Frontal cortex (tissue), 4 donors: Measurements from ENCODE around the gene HNRNPUL2. TPM values are rescaled to one million over a fixed set of nuclear protein-coding genes. Genes with fewer than 3 reads are reported as not detected.
A peak's percentile ranks its signal among the peaks of the same experiment; 100 is the strongest.
"Not testable (repeated sequence)": the region's sequence is repeated elsewhere in the genome, so short reads cannot be mapped to it uniquely, and the experiment has no call there.

ENCODE experiments used
- DNase-seq, 2 donors: peaks; one replicate each; pipeline ENCODE4 v3.0.0; 2012; ENCODE audit warnings: low spot score in 2 of 2
- FAIRE-seq: peaks from 2 replicates; lab custom pipeline; 2012; peaks lifted over from hg19 to GRCh38; lab: Jason Lieb, UNC
- total RNA-seq: library from RNA; depleted of rRNA; stranded (reverse); fragments of >200 nt; gene quantifications from one replicate; pipeline ENCODE4 v1.2.3, GENCODE V29; 2014
- donor health status: control.
- donor health status: control.
- donor health status: control.

The HNRNPUL2 gene
- 15.1 TPM for total RNA-seq

DNA sequence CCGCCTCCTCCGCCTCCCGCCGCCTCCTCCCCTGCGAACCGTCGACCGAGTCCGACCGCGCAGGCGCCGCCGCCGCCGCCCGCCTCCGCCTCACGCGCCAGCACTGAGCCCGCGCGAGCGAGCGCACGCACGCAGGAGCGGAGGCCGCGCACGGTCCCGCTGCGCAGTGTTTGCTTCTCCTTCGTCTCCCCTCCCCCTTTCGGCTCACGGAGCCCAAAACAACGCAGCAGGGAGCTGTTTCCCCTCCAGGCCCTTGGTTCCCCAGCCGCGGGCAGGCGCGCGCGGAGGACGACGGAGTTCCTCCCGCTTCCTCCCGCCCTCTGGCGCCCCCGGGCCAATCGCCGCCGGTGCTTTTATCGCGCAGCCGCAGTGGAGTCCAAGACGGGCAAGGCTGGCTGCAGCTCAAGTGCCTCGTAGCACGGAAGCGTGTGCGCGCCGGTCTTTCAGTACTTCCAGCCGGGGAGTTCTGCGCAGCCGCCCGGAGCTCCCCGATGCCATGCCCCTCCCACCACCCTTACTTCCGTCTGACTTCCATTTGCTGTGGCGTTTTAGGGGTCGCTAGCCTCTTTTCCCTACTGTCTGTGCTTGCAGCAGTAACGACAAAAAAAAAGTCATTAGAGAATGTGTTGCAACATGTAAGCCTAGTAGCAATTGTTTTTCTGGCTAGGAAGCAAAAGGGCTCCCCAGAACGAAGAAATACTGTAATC is at the start of gene HNRNPUL2:
Gene HNRNPUL2 (minus strand): TSS at position 293 of the 707 bp plus-strand sequence. CDS start 301 bp downstream, outside the sequence.
- FAIRE-seq (no peak), DNase-seq (peak; percentile 93 to 96)

DNA sequence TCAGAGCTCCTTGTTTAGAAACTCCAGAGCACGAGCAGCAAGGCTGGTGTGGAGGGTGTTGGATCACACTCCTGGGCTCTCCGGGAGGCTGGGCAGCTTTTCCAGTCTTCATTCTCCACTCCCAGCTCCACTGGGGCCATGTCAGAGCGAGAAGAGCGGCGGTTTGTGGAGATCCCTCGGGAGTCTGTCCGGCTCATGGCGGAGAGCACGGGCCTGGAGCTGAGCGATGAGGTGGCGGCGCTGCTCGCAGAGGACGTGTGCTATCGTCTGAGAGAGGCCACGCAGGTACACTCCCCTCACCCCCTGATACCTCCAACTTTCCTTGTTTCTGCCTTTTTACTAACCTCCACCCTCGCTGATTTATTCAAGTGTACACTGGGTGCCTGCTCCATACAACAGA is 48.4 kb upstream of the HNRNPUL2 start:
- DNase-seq (no peak), FAIRE-seq (no peak)

DNA sequence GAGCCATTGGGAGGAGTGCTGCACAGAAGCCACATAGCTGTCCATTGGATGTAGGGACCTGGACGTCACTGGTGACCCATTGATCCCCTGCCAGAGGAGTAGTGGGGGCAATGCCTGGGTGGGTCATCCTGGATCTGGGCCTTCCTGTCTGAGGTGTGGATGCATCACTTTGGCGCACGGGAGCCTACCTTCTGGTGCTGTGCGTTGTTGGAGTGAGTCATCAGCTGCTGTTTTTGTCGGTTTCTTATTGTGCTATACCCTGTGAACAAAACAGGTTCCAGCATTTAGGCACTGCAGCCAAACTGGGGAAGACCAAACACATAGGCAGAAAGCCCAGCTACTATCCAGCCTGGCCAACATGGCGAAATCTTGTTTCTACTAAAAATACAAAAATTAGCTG is 47.1 kb upstream of the HNRNPUL2 start:
- no peak for FAIRE-seq
- DNase-seq, result no peak

DNA sequence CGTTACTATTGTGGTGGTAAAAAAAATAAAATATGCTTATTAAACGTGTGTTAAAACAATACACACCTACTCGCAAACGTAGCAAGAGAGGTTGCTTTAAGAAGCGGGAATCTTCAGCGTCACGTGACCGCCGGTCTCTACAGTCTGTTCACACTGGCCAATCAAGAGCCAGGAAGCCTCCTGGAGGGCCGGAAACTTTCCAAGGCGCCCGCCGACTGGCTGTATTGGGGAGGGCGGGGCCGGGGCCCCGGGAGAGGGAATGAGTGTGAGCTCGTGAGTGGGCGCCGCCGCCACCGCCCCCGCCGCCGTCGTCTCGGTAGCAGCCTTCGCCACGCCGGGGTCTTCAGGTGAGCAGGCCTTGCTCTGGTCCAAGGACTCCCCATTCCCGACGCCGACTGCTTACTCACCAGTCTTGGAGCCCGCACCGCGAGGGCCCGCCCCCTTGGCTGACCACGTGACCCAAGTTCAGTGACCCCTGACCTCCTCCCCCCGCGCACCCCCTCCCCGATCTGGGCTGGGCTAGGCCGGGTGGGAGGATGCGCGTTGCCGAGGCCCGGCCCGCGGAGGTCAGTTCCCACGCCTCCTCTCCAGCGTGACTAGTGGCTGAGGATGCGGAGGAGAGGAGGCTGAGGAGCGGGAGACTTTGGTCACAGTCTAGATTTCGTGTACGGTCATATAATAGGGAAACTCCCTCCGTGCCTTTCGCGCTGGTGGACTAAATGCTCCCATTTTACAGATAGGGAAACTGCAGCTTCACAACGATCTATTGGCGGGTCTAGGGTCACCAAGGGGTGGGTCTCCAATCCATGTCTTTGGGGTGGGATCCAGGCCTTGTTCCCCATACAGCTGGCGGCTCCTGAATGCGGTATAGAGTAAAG is 44.1 kb upstream of the HNRNPUL2 start, which contains the start of gene TAF6L:
Gene TAF6L (plus strand): TSS at position 253 of the 878 bp plus-strand sequence. CDS start 4,388 bp downstream, outside the sequence.
- FAIRE-seq (no peak), DNase-seq (peak; percentile 89 to 94)

DNA sequence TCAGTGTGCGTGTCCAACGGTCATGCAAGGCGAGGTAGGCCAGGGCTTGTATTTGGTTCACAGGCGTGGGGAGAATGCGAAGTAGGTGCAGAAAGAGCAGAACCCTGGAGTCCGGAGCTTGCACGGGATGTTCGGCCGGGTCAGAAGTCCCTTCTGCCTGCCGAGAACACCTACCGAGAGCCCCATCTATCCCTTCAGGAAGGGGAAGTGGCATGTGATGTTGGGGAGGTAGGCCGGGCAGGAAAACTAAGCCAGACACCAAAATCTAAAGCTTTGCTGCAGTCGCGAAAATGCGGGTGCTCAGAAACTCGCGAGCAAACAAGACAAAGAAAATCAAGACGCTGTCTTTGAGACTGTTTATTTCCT is 43.5 kb upstream of the HNRNPUL2 start:
- FAIRE-seq (no peak), DNase-seq (no peak)

DNA sequence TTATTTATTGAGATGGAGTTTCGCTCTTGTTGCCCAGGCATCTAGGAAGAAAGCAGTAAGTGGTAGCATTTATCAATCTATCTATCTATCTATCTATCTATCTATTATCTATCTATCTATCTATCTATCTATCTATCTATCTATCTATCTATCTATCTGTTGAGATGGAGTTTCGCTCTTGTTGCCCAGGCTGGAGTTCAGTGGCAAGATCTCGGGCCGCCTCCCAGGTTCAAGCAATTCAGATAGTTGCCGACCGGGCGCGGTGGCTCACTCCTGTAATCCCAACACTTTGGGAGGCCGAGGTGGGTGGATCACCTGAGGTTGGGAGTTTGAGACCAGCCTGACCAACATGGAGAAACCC is 33.6 kb upstream of the HNRNPUL2 start:
- FAIRE-seq, DNase-seq: not testable (repeated sequence)

DNA sequence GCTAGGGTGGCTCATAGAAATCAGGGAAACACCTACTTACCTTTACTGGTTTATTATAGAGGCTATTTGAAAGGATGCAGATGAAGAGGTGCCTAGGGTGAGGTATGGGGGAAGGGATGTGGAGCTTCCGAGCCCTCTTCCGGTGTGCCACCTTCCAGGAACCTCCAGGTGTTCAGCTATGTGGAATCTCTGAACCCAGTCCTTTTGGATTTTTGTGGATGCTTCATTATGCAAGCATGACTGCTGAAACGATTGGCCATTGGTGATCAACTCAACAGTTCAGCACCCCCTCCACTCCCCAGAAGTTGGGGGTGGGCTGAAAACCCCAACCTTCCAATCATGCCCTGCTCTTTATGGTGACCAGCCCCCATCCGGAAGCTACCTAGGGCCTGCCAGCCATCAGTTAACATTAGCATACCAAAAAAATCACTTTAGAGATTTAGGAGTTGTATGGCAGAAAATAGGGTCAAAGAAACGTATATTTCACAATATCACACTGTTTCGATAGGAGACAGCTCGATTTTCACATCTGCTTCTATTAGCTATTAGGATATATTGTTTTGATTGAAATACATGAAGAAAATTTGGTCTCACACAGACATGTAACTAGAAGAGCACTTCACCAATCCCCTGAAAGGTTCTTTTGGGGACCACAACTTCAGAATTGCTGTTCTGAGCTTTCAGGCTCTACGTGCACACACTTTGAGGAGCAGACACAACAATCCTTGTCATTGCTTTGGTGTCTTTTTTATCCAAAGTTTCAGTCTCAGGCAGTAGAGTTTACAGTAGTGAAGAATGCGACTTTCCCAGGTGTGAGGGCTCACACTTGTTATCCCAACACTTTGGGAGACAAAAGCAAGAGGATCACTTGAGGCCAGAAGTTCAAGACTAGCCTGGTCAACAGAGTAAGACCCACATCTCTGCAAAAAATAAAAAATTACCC is 30.9 kb upstream of the HNRNPUL2 start:
- DNase-seq (no peak), FAIRE-seq (no peak)

DNA sequence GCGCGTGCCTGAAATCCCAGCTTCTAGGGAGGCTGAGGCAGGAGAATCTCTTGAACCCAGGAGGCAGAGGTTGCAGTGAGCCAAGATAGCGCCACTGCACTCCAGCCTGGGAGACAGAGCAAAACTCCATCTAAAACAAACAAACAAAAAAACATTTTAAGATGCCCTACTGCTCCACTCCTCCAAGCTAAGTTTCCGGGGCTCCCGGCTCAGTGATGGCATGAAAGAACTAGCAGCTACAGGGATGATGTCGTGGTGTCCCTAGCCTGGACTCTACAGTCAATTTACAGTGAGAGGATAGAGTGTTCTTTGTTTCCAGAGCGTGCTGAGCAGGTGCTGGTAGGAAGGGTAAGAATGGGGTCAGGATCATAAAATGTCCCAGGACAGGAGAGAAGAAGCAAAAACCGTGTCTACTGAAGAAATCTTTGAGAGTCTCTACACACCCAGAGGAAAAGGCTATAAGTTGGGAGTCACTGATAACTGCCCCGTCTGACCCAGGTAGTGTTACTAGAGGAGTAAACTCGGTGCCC is 27.9 kb upstream of the HNRNPUL2 start:
- FAIRE-seq (no peak), DNase-seq (no peak)

DNA sequence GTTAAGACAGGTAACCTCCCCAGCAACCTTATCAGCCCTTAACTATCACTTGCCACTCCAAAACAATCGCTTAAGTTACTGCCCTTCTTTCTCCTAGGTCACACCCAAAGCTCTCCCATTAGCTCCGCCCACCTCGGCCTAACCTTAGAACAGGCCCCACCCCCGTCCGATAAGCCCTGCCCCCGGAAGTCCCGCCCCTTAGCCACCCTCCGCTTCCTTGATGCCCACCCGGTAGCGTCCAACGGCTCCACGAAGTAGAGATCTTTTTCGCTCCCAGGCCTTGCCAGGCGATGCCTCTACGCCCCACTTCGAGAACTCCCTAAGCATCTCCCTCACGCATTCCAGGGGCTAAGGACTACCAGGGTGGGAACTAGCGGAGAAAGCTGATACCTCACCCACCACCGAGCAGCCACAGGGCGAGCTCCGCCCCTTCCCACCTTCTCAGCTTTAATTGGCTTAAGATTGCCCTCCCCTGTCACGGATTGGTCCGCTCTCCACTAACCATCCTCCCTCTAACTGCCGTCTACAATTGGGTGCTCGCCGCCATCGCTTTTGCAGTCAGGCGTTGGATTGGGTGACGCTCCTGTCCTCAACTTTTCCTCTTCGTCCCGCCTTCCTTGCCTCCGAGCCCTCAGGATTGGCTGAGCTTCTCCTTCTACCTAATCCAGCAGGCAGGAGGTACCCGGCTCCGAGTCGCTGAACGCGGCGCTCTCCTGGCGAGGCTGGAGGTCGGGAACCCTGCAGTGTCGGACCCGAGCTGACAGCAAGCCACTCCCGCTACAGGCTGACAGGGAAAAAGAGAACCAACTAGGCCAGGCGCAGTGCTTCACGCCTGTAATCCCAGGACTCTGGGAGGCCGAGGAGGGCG is 26.7 kb upstream of the HNRNPUL2 start, which contains the start of gene ZBTB3:
Gene ZBTB3 (minus strand): TSS at position 425 of the 868 bp plus-strand sequence. CDS start 496 bp downstream, outside the sequence.
- peak; percentile 79 to 93 for DNase-seq
- peak; percentile 36 for FAIRE-seq

DNA sequence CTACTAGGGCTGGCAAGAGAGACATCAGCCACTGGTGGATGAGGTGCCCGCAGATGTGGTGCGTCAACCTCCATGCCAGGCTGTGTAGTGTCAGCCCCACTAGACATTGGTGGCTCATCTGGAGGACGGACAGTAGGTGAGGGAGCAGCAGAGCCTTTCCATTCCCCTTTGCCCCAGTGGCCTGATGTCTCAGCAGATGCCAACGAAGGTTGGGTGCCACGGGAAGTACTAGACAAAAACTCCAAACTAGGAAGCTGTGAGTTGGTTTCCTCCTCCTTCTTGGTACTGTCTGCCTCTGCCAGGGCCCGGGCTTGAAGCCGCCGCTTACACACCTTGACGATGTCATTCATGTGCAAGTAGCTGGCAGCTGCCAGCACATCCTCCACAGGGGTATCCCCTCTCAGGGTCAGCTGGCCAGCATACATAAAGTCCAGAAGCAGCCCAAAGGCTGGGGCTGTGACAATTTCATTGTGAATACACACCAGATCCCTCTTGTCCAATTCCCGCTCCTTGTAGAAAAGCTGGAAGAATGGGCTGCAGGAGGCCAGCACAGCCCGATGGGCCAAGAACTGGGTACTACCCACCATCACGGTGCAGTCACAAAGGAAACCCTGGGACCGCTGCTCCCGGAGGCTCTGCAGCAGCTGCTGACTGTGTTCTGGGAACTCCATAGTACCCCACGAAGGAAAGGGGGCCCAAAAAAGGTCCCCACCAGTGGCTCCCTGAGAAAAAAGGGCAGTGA is 25.9 kb upstream of the HNRNPUL2 start:
- DNase-seq (no peak), FAIRE-seq (no peak)

DNA sequence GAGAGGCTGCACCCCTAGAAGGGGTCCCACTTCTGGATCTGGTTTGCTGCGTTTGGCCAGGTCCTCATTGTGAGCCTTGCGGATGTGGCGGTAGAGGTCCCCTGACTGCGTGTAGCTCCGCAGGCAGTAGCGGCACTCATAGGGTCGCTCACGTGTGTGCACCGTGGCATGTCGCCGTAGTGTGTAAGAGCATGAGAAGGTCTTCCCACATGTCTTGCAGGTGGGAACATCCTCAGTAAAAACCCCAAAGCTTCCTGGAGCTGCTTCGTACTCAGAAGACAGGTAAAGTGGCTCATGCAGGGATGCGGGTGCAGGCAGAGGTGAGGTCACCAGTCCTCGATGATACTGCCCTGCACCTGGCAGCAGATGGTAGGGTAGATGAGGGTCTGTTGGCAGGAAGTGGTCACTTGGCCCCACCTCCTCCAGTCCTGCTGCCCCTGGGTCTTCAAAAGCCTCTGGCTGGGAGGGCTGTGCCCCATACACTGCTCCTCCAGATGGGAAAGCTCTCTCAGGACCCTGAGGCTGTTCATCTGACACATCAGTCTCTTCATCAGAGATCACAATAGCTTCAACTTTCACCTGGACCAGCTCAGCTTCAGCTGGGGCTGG is 25.0 kb upstream of the HNRNPUL2 start:
- FAIRE-seq, result no peak
- DNase-seq, result no peak

DNA sequence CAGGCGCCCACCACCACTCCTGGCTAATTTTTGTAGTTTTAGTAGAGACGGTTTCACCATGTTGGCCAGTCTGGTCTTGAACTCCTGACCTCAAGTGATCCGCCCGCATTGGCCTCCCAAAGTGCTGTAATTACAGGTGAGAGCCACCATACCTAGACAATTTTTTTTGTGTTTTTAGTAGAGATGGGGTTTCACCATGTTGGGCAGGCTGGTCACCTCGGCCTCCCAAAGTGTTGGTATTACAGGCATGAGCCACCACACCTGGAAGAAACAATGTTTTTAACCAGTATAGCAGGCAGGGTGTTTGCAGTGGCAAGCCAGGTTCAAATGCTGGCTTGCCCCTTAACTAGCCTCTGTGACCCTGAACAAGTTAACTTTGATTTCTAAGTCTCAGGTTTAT is 22.7 kb upstream of the HNRNPUL2 start:
- not testable (repeated sequence) for FAIRE-seq

DNA sequence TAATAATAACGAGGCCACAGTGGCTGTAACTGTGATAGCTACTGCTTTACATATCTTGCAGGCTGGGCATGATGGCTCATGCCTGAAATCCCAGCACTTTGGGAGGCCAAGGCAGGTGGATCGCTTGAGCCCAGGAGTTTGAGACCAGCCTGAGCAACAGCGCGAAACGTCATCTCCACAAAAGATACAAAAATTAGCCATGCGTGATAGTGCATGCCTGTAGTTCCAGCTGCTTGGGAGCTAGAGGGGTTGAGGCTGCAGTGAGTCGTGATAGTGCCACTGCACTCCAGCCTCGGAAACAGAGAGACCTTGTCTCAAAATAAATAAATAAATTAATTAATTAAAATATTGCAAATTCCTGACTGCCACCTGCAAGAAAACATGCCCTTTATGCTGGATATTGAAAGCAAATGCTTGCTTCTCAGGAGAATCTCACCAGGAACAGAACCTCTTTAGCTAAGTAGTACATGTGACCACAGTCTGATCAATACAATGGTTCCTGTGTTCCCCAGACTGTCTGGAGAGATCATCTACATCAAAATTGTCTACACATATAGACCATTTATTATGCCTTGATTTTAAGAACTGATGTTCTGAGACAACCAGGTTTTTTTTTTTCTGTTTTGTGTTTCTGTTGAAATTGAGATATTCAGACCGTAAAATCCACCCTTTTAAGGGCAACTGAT is 20.4 kb upstream of the HNRNPUL2 start:
- no peak for FAIRE-seq
- no peak for DNase-seq

More for the DNA sequence above, 22.7 kb upstream of the HNRNPUL2 start:
- not testable (repeated sequence) for DNase-seq

DNA sequence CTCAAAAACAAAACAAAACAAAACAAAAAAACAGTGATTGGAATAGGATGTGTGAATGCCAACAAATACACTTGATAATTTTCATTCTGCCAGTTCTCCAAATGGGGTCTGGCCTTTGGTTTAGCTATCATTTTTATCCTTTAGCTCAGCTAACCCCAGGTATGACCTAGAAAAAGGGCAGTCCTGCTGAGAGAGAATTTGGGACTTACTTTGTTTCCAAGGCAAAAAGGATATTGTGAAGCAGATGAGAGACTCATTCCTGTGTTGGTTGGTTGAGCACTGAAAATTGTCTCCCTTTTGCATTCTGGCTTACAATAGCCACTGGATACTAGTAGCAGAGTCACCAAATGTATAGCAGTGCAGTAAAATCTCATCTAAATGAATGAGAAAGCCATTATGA is 9.9 kb upstream of the HNRNPUL2 start:
- FAIRE-seq, result no peak

DNA sequence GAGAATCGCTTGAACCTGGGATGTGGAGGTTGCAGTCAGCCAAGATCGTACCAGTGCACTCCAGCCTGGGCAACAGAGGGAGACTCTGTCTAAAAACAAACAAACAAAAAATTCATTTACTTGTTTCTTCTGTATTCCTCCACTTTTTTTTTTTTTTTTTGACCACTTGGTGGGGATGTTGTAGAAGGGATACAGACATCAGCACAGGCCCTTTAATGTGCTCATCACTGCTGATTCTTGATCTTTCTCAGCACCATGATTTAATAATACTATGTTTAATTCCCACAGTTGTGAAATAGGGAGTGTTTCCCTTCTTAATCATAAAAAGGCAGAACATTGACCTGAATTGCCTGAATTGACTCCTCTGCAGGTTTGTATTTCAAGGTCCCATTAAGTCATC is 5.6 kb upstream of the HNRNPUL2 start:
- no peak for DNase-seq
- no peak for FAIRE-seq

More for the DNA sequence above, 9.9 kb upstream of the HNRNPUL2 start:
- DNase-seq, result no peak

DNA sequence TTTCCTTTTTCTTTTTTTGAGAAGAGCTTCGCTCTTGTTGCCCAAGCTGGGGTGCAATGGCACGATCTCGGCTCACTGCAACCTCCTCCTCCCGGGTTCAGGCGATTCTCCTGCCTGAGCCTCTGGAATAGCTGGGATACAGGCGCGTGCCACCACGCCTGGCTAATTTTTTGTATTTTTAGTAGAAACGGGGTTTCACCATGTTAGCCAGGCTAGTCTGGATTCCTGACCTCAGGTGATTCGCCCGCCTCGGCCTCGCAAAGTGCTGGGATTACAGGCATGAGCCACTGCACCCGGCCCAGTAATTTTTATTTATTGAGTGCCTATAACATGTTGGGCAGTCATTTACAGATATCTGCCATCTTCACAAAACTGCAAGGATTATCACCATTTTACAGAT is 2.8 kb upstream of the HNRNPUL2 start:
- DNase-seq, FAIRE-seq: not testable (repeated sequence)
